ENCODE data around the gene OR2M3. TPM values are rescaled to one million over a fixed set of nuclear protein-coding genes. Genes with fewer than 3 reads are reported as not detected.

The OR2M3 gene
- total RNA-seq, 1 experiment from 2014 or later, result not detected

GRCh38 chr1:248187363-248187762 is 9.7 kb upstream of the OR2M3 start:
- H3K27ac ChIP-seq (ENCODE audit: low read length), result no peak overlapping the region
- H2AFZ ChIP-seq (ENCODE audit: low read length), result no peak overlapping the region
- no peaks in the 10 kb centered on the region for H3K9me3 ChIP-seq (ENCODE audit: low read length)
- H3K4me2 ChIP-seq (ENCODE audit: low read depth, low read length, poor library complexity, severe bottlenecking), result no peak overlapping the region
- no peaks in the 10 kb centered on the region for H3K27me3 ChIP-seq (ENCODE audit: low read length)
- no peaks in the 10 kb centered on the region for H3K36me3 ChIP-seq (ENCODE audit: insufficient read depth, low read length)
- H4K20me1 ChIP-seq (ENCODE audit: insufficient read depth, low read depth, low read length), result no peaks in the 10 kb centered on the region
- H3K4me3 ChIP-seq (ENCODE audit: low read length), result no peak overlapping the region
- H3K9me2 ChIP-seq (replicated peaks; ENCODE audit: insufficient read depth, low read length), result no peaks in the 10 kb centered on the region
- no peak for DNase-seq
- no peaks in the 10 kb centered on the region for H3K4me1 ChIP-seq (ENCODE audit: low read length)
- H3K79me2 ChIP-seq (ENCODE audit: low read length), result no peaks in the 10 kb centered on the region
- no peak overlapping the region for H3K9ac ChIP-seq (ENCODE audit: low read length)

- H2AFZ ChIP-seq (ENCODE audit: low read length), result no peak overlapping the region
- H3K4me3 ChIP-seq (ENCODE audit: low read length), result no peak overlapping the region
- no peak overlapping the region for H3K9ac ChIP-seq (ENCODE audit: low read length)
- H3K9me3 ChIP-seq (ENCODE audit: low read length), result no peaks in the 10 kb centered on the region
- no peaks in the 10 kb centered on the region for H3K79me2 ChIP-seq (ENCODE audit: low read length)
- DNase-seq, result no peak
- no peaks in the 10 kb centered on the region for H3K4me1 ChIP-seq (ENCODE audit: low read length)
- no peaks in the 10 kb centered on the region for H3K36me3 ChIP-seq (ENCODE audit: insufficient read depth, low read length)
- no peak overlapping the region for H3K27ac ChIP-seq (ENCODE audit: low read length)
- no peaks in the 10 kb centered on the region for H3K27me3 ChIP-seq (ENCODE audit: low read length)
- no peak overlapping the region for H3K4me2 ChIP-seq (ENCODE audit: low read depth, low read length, poor library complexity, severe bottlenecking)
- H3K9me2 ChIP-seq (replicated peaks; ENCODE audit: insufficient read depth, low read length), result no peaks in the 10 kb centered on the region
- no peaks in the 10 kb centered on the region for H4K20me1 ChIP-seq (ENCODE audit: insufficient read depth, low read depth, low read length)
Observed at GRCh38 chr1:248189026-248189425, 8.0 kb upstream of the OR2M3 start.

- H3K9ac ChIP-seq (ENCODE audit: low read length), result no peak overlapping the region
- H3K9me3 ChIP-seq (ENCODE audit: low read length), result no peaks in the 10 kb centered on the region
- no peak overlapping the region for H3K4me3 ChIP-seq (ENCODE audit: low read length)
- H3K27ac ChIP-seq (ENCODE audit: low read length), result no peak overlapping the region
- no peaks in the 10 kb centered on the region for H3K4me1 ChIP-seq (ENCODE audit: low read length)
- H3K79me2 ChIP-seq (ENCODE audit: low read length), result no peaks in the 10 kb centered on the region
- no peaks in the 10 kb centered on the region for H3K36me3 ChIP-seq (ENCODE audit: insufficient read depth, low read length)
- no peaks in the 10 kb centered on the region for H3K9me2 ChIP-seq (replicated peaks; ENCODE audit: insufficient read depth, low read length)
- H3K27me3 ChIP-seq (ENCODE audit: low read length), result no peaks in the 10 kb centered on the region
- H3K4me2 ChIP-seq (ENCODE audit: low read depth, low read length, poor library complexity, severe bottlenecking), result no peak overlapping the region
- no peak overlapping the region for H2AFZ ChIP-seq (ENCODE audit: low read length)
- H4K20me1 ChIP-seq (ENCODE audit: insufficient read depth, low read depth, low read length), result no peaks in the 10 kb centered on the region
- no peak for DNase-seq
Observed at GRCh38 chr1:248194117-248194516, 2.9 kb upstream of the OR2M3 start.

- no peak overlapping the region for H2AFZ ChIP-seq (ENCODE audit: low read length)
- DNase-seq, result no peak
Observed at GRCh38 chr1:248215880-248216279, 18.8 kb downstream of the OR2M3 start.

GRCh38 chr1:248225537-248225936 is 28.5 kb downstream of the OR2M3 start:
- no peaks in the 10 kb centered on the region for H3K79me2 ChIP-seq (ENCODE audit: low read length)
- no peaks in the 10 kb centered on the region for H3K9me2 ChIP-seq (replicated peaks; ENCODE audit: insufficient read depth, low read length)
- H3K4me2 ChIP-seq (ENCODE audit: low read depth, low read length, poor library complexity, severe bottlenecking), result no peak overlapping the region
- no peak overlapping the region for H3K27ac ChIP-seq (ENCODE audit: low read length)
- H3K9ac ChIP-seq (ENCODE audit: low read length), result no peak overlapping the region
- no peak for DNase-seq
- no peaks in the 10 kb centered on the region for H4K20me1 ChIP-seq (ENCODE audit: insufficient read depth, low read depth, low read length)
- no peak overlapping the region for H2AFZ ChIP-seq (ENCODE audit: low read length)
- no peak overlapping the region for H3K4me3 ChIP-seq (ENCODE audit: low read length)
- H3K9me3 ChIP-seq (ENCODE audit: low read length), result no peaks in the 10 kb centered on the region
- no peaks in the 10 kb centered on the region for H3K4me1 ChIP-seq (ENCODE audit: low read length)
- H3K27me3 ChIP-seq (ENCODE audit: low read length), result no peaks in the 10 kb centered on the region
- H3K36me3 ChIP-seq (ENCODE audit: insufficient read depth, low read length), result no peaks in the 10 kb centered on the region

More at GRCh38 chr1:248215880-248216279, 18.8 kb downstream of the OR2M3 start:
- H3K4me3 ChIP-seq (ENCODE audit: low read length), result no peak overlapping the region
- H3K9me2 ChIP-seq (replicated peaks; ENCODE audit: insufficient read depth, low read length), result no peaks in the 10 kb centered on the region
- H3K36me3 ChIP-seq (ENCODE audit: insufficient read depth, low read length), result no peaks in the 10 kb centered on the region
- H3K9ac ChIP-seq (ENCODE audit: low read length), result no peak overlapping the region
- H3K27me3 ChIP-seq (ENCODE audit: low read length), result no peaks in the 10 kb centered on the region
- no peaks in the 10 kb centered on the region for H3K79me2 ChIP-seq (ENCODE audit: low read length)
- no peaks in the 10 kb centered on the region for H3K9me3 ChIP-seq (ENCODE audit: low read length)
- H3K4me1 ChIP-seq (ENCODE audit: low read length), result no peaks in the 10 kb centered on the region
- H4K20me1 ChIP-seq (ENCODE audit: insufficient read depth, low read depth, low read length), result no peaks in the 10 kb centered on the region
- H3K4me2 ChIP-seq (ENCODE audit: low read depth, low read length, poor library complexity, severe bottlenecking), result no peak overlapping the region
- no peak overlapping the region for H3K27ac ChIP-seq (ENCODE audit: low read length)

- Histone ChIP-seq H2AFZ (ENCODE audit: low read length) (no peak overlapping the region), H3K27me3 (ENCODE audit: low read length) (no peaks in the 10 kb centered on the region), H3K9ac (ENCODE audit: low read length) (no peak overlapping the region), H3K9me2 (replicated peaks; ENCODE audit: insufficient read depth, low read length) (no peaks in the 10 kb centered on the region), H3K4me1 (ENCODE audit: low read length) (no peaks in the 10 kb centered on the region), H3K79me2 (ENCODE audit: low read length) (no peaks in the 10 kb centered on the region), H3K4me3 (ENCODE audit: low read length) (no peak overlapping the region), H3K4me2 (ENCODE audit: low read depth, low read length, poor library complexity, severe bottlenecking) (no peak overlapping the region), H3K27ac (ENCODE audit: low read length) (no peak overlapping the region), H3K9me3 (ENCODE audit: low read length) (no peaks in the 10 kb centered on the region), H3K36me3 (ENCODE audit: insufficient read depth, low read length) (no peaks in the 10 kb centered on the region), H4K20me1 (ENCODE audit: insufficient read depth, low read depth, low read length) (no peaks in the 10 kb centered on the region)
- no peak for DNase-seq
Observed at GRCh38 chr1:248229360-248229908, 32.4 kb downstream of the OR2M3 start.

GRCh38 chr1:248231117-248231516 is 34.1 kb downstream of the OR2M3 start, which contains the start of gene OR2M4:
Gene OR2M4 (plus strand): TSS chr1:248231417. CDS start chr1:248238929, 7,512 bp downstream.
- no peaks in the 10 kb centered on the region for H3K79me2 ChIP-seq (ENCODE audit: low read length)
- H3K4me3 ChIP-seq (ENCODE audit: low read length), result no peak within 1 kb of the TSS
- no peaks in the 10 kb centered on the region for H3K4me1 ChIP-seq (ENCODE audit: low read length)
- no peaks in the 10 kb centered on the region for H3K27me3 ChIP-seq (ENCODE audit: low read length)
- H2AFZ ChIP-seq (ENCODE audit: low read length), result no peak within 1 kb of the TSS
- H3K27ac ChIP-seq (ENCODE audit: low read length), result no peak within 1 kb of the TSS
- no peaks in the 10 kb centered on the region for H4K20me1 ChIP-seq (ENCODE audit: insufficient read depth, low read depth, low read length)
- no peaks in the 10 kb centered on the region for H3K36me3 ChIP-seq (ENCODE audit: insufficient read depth, low read length)
- no peak for DNase-seq
- H3K9ac ChIP-seq (ENCODE audit: low read length), result no peak within 1 kb of the TSS
- no peaks in the 10 kb centered on the region for H3K9me3 ChIP-seq (ENCODE audit: low read length)
- no peak within 1 kb of the TSS for H3K4me2 ChIP-seq (ENCODE audit: low read depth, low read length, poor library complexity, severe bottlenecking)
- H3K9me2 ChIP-seq (replicated peaks; ENCODE audit: insufficient read depth, low read length), result no peaks in the 10 kb centered on the region

- H3K9ac ChIP-seq (ENCODE audit: low read length), result no peak overlapping the region
- no peaks in the 10 kb centered on the region for H3K9me3 ChIP-seq (ENCODE audit: low read length)
- H2AFZ ChIP-seq (ENCODE audit: low read length), result no peak overlapping the region
- H3K4me2 ChIP-seq (ENCODE audit: low read depth, low read length, poor library complexity, severe bottlenecking), result no peak overlapping the region
- no peaks in the 10 kb centered on the region for H3K79me2 ChIP-seq (ENCODE audit: low read length)
- no peak overlapping the region for H3K4me3 ChIP-seq (ENCODE audit: low read length)
- H3K27me3 ChIP-seq (ENCODE audit: low read length), result no peaks in the 10 kb centered on the region
- H3K36me3 ChIP-seq (ENCODE audit: insufficient read depth, low read length), result no peaks in the 10 kb centered on the region
- no peak for DNase-seq
- H3K27ac ChIP-seq (ENCODE audit: low read length), result no peak overlapping the region
- no peaks in the 10 kb centered on the region for H3K9me2 ChIP-seq (replicated peaks; ENCODE audit: insufficient read depth, low read length)
- H3K4me1 ChIP-seq (ENCODE audit: low read length), result no peaks in the 10 kb centered on the region
- no peaks in the 10 kb centered on the region for H4K20me1 ChIP-seq (ENCODE audit: insufficient read depth, low read depth, low read length)
Observed at GRCh38 chr1:248239478-248239877, 42.4 kb downstream of the OR2M3 start.

All from Karpas-422 (cell line).